CD1c-positive myeloid dendritic cell (primary cell): ENCODE results near the gene SRRM4.
"Not testable (repeated sequence)": the region's sequence is repeated elsewhere in the genome, so short reads cannot be mapped to it uniquely, and the experiment has no call there.

Experiments
- DNase-seq: peaks from one replicate; pipeline ENCODE4 v3.0.0-alpha.2; 2016; ENCODE audit errors: extremely low spot score

The SRRM4 gene

DNA sequence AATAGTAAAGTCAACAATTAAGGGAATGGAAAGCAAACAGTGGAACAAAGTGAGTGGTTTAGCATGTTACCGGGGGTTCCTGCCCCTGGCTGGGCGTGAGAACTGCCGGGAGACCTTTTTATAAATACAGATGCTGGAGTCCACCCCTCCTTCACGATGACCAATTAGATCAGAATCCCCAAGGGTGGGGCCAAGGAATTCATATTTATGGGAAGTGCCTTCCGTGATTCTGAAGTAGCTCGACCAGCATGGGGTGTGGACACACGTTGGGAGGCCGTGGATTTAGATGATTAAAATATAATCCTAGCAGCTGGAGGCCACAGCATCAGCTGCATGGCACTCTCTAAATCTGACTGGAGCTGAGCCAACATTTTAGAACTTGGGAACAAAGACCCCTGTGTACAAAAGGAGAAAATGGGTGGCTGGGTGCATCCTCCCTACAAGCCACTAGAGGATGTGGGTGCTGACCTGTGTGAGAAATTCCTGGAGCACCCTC lies 87.9 kb downstream of the SRRM4 start:
- DNase-seq: no peak

DNA sequence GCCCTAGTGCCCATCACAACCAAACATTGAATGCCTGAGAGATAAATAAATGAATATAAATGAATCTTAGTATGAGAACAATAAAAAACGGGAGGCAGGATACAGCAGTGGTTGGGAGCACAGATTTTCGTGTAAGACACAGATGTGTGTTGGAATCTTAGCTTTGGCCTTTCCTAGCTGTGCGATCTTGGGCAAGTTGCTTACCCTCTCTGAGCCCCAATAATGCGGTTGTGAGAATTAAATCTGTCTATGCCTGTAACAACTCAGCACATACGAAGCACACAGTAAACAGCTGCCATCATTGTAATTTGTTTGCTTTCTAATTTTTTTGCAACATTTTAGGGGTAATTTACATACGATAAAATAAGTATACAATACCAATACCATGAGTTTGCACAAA lies 89.8 kb downstream of the SRRM4 start:
- DNase-seq: no peak

DNA sequence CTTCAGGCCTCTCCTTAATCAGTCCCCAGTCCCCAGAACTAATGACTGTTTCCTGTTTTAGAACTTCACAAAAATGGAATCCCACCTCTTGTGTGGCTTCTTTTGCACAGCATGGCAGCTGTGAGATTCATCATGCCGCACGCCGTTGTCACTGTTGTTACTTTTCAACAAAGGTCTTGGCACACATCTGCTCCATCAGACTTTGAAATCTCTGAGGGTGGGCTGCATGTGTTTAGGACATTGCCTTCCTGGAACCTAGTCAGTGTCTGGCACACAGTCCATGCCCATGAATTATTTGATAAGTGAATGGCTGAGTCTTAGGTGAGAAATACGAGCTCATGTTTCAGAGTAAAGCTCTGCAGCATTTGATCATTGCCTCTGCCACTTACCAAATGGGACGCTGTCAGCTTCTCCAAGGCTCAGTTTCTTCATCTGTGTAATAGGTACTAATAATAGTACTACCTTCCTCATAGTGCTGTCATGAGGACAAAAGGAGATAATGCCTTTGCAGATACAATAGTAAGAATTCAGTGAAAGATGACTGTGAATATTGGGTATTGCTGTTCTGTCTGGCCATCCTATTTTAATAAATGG lies 90.4 kb downstream of the SRRM4 start:
- DNase-seq: no peak

DNA sequence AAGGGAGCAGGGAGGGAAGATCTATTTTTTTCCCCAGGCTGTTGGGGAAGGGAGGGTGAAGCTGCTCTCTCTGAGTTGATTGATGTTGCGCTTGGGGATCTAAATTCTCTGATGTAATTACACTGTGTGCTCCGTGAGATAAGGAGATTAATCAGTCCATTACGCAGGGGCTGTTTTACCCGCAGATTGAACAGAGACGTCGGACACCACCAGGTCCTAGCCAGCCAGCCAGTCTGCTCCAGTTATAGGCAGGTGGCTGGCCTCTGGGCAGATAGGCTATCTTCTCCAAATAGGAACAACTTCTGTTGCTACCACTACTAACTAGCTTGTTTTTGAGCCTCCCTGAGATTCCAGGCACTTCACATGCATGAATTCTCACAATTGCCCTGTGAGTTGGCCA lies 91.1 kb downstream of the SRRM4 start:
- DNase-seq: no peak

DNA sequence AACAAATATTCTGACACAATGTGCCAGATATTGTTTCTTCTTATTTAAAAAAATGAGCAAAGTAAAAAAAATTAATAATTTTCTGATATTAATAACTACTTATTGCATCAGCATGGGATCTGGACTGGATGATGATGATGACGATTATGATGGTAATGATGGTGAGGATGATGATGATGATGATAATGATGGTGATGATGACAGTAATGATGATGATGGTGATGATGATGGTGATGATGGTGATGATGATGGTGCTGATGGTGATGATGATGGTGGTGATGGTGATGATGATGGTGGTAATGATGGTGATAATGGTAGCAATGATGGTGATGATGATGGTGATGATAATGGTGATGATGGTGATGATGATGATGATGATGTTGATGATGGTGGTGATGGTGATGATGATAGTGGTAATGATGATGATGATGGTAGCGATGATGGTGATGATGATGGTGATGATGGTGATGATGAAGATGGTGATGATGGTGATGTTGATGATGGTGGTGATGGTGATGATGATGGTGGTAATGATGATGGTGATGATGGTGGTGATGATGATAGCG lies 94.0 kb downstream of the SRRM4 start:
- DNase-seq: no peak

DNA sequence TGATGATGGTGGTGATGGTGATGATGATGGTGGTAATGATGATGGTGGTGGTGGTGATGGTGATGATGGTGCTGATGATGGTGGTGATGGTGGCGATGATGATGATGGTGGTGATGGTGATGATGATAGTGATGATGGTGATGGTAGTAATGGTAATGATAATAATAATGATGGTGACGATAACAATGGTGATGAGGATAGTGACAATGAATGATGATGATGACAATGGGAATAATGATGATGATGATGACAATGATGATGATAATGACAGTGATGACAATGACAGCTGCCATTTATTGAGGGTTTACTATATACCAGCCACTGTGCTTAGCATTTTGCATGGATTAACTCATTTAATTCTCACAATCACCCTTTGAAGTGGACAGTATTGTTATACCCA lies 94.6 kb downstream of the SRRM4 start:
- DNase-seq: no peak

DNA sequence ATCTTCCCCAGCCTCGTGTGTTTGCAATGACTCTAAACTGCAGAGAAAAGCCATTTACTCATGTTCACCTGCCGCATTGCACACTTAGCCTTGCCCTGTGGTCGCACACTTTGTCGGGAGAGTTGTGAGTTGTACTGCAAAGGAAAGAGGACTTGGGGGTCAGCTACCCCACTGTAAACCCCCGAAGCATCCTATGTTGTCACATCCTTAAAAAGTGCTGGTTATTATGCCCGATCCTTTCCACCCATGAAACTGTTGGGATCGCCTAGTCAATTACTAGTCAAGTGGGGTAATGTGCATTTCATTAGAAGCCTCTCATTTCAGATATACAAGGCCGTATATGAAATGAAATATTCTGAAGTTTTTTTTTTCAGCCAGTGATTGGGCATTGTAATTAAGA lies 98.2 kb downstream of the SRRM4 start:
- no peak for DNase-seq

DNA sequence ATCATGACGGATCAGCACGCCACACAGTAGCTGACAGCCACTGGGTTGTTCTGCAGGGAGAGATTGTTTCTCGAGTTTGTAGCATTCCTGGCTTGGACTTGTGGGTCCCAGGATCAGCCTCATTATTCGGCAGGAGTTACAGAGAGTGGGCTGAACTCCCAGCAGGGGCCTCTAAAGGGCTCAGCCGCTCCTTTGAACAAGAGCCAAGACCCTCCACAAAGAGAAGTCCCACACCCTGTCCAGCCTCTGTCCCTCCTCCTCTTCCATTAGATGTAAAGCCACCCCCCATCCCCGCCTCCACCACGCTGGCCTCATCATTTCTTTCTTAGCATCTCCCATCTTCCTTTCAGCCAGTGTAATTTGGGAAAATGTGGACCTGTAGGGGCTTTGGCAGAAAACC lies 100.7 kb downstream of the SRRM4 start:
- no peak for DNase-seq

DNA sequence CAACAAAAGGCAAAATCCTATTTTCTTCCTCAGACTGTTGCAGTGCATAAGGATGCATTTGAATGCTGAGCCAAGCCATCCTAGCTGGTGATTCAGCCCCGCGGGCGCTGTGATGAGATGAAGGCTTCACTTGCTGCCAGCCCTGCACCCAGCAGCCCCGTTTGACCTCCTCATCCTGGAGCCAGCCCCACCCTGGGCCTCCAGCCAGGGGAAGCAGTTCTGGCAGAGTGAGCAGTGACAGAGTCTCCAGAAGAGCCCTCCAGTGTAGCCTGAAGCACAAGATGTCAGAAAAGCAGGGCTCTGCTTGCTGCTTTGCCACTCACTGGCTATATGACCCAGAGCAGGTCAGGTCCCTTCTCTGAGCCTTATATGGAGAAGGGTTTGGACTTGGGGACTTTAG lies 101.2 kb downstream of the SRRM4 start:
- no peak for DNase-seq

DNA sequence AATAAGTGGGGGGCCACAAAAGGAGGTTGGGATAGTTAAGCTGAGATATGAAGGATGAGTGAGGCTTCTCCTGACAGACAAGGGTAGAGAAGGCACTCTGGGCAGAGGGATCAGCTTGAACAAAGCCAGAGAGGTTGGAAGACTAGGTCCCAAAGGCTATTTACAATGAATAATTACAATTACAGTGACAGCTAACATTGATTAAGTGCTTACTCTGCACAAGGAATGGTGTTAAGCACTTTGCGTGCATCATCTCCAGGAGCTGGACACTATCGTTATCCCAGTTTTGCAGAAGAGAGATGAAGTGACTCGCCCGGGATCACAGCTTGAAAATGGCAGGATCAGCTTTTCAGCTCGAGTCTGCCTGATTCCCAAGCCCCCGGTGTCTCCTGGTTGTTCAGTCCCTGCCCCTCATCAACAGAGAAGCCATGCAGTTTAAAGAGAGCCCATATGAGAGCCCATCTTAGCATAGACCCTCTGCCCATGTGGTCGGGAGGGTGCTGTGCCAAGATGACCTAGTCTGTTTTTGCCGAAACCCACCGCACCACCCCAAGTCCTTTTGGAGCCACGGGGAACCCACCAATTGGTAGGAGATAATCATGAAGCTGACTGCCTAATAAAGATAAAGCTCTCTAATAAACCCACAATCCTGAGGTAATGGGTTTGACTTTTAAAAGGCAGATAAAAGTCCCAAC lies 107.5 kb downstream of the SRRM4 start:
- DNase-seq: no peak

DNA sequence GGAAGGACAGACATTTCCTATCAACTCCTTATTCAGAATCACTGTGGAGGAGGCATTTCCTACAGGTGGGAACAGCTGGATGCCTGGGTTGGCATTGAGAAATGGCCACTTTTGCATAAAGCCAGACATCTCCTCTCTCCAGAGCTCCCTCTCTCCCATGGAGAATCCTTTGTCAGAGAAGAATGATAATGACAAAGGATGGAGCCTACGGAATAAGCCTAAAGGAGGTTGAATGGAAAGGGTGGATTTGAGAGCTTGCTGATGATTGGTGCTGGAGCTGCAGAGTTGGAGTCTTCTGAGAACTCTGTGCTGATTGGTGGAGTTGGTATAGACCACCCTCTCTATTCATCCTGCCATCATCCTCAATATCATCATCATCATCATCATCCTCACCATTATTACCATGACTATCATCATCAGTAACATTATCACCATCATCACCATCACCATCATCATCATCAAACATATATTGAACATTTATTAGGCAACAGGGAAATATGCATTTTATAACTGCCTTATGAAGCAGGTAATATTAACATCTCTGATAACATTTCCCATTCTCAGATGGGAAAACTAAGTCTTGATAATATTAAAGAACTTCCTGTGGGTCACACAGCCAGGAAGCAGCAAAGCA lies 108.2 kb downstream of the SRRM4 start:
- DNase-seq: no peak

DNA sequence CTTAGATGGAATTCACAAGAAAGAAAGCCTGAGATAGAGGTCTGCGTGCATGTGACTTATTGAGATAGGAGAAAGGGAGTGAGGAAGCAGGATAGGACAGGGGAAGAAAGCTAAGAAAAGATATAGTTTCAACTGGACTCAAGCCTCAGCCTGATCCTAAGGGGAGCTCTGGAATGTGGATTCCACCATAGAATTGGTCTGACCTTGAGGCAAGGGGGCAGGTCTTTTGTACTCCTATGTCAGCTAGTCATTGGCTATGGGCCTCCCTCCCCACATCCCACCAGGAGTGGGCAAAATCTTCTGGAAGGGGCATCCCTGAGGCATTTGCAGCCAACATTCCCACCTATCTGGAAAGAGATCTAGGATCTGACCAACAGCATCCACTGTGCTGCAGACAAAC lies 108.9 kb downstream of the SRRM4 start:
- no peak for DNase-seq

DNA sequence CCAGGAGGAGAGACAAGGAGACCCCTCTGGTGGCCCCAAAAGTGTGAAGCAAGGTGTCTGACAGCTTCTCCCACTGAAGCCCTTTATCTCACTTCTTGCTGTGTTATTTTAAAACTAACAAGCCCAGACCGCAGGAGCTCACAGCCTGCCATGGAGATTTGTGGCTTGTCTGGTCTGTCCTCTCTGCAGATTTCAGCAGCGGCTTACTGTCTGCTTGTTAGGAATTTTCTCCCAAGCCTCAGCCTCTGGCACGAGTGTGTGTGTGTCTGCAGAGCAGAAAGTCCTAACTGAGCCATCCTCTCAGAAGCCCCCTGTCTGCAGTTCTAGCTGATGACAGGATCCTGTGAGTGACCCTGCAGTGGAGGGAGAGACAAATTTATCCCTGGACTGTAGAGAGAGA lies 109.5 kb downstream of the SRRM4 start:
- DNase-seq: no peak

DNA sequence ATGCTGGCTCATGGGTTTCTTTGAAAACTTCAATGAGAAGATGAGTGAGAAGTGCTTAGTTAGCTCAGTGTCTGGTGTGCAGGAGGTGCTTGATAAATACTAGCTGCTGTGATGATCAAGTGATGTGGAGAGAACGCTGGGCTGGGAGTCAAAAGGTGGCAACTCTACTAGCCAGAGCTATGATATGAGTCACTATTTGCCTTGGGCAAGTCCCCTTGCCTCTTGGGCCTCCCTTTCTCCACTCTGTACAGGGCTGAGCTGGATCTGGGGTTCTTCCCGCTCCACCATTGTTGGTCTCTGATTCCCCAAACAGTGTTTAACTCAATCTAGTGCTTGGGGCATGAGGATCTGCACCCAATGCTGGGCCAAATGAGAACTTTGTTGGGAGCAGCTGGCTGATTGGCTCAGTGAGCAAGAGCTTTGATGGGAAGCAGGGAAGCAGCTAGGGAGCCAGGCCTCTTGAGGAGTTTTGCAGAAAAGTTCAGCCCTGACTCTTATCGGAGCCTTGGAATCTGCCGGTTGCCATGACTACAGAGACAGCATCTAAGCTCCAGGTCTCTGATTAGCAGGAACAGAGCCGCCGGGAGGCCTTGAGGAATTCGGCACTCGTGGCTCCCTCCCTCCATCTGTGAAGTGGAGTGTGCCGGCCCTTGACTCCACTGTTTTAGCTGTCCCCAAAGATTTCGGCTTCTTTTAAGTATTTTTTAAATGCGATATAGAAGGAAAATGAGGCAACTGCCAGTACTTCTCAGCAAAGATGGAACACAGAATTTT lies 115.3 kb downstream of the SRRM4 start:
- DNase-seq: no peak

DNA sequence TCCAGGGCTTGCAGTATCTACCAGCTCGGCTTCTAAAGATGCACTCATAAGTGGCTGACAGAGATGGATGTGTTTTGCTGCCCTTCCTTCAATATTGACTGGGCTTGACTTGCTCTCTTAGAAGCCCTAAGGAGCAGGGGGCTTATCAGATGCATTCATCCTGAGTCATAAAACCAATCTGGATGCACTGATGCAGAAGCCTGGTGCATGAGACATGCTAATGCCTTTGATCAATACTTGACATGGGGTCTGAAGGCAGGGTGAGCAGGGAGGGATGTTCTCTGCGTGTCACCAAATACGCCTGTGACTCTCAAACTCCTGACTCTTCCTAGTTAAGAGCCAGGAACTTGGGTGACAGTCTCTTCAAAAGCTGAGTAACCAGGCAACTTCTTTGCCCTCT lies 119.6 kb downstream of the SRRM4 start:
- DNase-seq: no peak

DNA sequence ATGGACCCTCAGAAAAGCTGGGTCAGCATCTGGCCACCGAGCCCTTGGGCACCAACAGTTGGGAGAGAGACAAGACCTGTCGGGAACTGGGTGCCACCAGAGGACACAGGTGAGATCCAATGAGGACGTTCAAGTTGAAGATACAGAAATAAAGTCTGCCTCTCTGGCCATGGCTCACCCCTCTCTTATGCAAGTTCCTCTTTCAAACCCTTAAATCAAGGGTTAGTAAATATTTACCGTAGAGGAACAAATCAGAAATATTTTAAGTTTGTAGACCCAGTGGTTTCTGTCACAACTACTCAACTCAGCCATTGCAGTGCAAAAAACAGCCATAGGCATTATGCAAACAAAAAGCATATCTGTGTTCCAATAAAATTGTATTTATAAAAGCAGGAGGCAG lies 120.9 kb downstream of the SRRM4 start:
- no peak for DNase-seq

DNA sequence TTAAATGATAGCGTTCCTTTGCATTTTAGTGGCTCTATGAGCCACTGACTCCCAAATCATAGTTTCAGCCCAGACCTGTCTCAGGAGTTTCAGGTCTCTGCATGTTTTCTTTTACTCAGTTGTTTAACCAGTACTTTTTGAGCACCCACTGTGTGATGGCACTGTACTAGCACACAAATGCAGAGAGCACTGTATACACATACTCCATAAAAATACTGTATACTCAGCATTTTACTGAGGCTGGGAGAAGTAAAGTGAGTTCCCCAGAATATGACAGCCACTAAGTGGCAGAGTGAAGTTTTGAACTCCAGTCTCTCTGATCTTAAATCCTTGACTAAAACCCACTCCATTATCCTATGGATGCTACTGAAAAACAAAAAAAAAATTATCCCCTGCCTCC lies 121.4 kb downstream of the SRRM4 start:
- no peak for DNase-seq

DNA sequence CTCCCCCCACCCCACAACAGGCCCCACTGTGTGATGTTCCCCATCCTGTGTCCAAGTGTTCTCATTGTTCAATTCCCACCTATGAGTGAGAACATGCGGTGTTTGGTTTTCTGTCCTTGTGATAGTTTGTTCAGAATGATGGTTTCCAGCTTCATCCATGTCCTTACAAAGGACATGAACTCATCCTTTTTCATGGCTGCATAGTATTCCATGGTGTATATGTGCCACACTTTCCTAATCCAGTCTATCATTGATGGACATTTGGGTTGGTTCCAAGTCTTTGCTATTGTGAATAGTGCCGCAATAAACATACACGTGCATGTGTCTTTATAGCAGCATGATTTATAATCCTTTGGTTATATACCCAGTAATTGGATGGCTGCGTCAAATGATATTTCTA lies 123.6 kb downstream of the SRRM4 start:
- DNase-seq: not testable (repeated sequence)

DNA sequence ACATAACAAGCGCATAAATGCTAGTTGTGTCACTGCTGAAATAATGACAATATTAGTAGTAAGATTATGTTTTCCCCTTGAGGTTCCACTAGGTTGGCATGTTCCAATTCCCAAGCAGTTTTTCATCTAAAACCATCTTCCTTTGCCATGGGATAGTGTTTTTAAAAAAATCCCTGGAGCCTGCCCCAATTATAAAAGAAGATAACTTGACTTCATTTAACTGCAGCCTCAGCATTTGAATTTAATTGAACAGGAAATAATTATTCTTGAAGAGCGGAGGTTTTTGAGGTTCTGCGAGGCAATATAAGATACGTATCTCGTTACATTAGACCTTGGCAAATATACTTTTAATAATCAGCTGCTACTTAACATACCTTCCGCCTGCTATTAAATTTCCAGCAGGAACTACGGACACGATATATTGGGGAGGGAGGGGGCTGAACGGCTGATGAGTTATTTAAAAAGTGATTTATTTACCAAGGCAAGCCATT lies 132.2 kb downstream of the SRRM4 start:
- no peak for DNase-seq

DNA sequence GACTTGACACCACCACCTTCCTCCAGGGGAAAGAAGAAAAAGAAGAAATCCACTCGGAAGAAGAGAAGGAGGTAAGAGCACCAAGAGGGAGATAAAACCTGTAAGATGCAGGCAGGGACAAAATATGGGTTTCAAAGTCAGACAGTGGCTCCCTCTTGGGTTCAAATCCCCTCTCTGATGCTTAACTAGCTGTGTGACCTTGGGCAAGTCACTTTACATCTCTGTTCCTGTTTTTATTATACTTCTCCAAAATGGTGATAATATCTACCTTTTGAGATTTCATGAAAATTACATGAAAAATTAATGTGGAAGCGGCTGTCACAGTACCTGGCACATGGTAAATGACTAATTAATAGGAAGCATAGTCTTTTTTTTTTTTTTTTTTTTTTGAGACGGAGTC lies 133.0 kb downstream of the SRRM4 start:
- no peak for DNase-seq

DNA sequence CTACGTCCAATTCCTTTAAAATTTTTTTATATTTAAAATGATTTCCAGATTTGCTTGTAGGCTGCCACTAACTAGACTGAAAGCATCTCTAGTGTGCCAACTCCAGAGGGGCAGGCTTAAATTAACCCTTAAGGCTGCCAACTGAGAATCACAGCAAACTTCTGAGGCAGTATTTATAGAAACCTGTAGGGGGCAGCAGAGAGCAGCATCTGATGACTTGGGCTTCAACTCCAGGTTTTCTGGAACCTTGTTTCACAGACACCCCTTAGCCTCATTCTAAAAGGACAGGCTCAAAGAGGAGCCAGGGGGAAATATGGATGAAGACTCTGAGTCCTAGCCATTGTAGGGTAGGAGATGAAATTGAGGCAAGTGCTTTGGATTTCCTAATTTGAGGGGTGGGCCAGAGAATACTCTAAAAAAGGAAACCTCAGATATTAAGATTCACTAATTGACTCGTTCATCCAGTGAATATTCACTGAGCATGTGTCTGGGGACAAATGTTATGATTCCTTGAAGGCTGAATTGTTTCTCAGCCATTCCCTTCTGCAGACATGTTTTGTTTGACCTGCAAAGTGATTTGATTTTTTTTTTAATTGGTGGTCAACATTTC lies 134.1 kb downstream of the SRRM4 start:
- DNase-seq: peak; percentile 35

DNA sequence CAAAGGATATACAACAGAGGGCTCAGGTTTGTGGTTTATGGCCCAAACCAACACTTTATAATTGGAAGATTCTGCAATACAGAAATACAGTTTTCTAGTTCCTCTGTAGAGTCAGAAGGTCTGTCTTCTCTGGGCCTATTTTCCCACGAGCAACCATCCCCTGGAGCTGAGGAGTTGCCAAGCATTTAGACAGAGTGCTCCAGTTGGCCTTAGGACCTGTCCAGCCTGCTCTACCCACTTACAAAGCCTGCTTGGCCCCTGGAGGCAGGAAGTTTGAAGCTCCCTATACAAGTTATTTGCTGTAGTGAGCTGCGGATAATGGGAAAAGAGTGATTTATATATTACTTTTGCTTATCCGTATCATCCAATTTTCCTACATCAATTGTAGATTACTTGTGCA lies 136.6 kb downstream of the SRRM4 start:
- no peak for DNase-seq
